Thymus (tissue), 11 donors: ENCODE results near the gene HOXA13. TPM values are rescaled to one million over a fixed set of nuclear protein-coding genes. Genes with fewer than 3 reads are reported as not detected.

Experiments used
- DNase-seq, 9 donors: peaks; one replicate each; pipeline ENCODE4 v3.0.0-alpha.2; 2013; ENCODE audit warnings: low spot score in 9 of 9, low read depth in 6 of 9, missing footprints in 1 of 9
- H3K27ac ChIP-seq, 2 donors: one replicate each; pipeline ENCODE4 v1.5.1; 2013; ENCODE audit warnings: control low read depth in 1 of 2, low read depth in 1 of 2, low read length in 1 of 2, mild to moderate bottlenecking in 1 of 2, moderate library complexity in 1 of 2
- H3K27me3 ChIP-seq, 2 donors: one replicate each; pipeline ENCODE4 v1.5.1; 2013; ENCODE audit warnings: low read length in 1 of 2; ENCODE audit not compliant: control insufficient read depth in 2 of 2, insufficient read depth in 1 of 2
- H3K36me3 ChIP-seq, 2 donors: one replicate each; pipeline ENCODE4 v1.5.1; 2013; ENCODE audit warnings: low read length in 1 of 2, mild to moderate bottlenecking in 1 of 2, moderate library complexity in 1 of 2; ENCODE audit not compliant: control insufficient read depth in 2 of 2, insufficient read depth in 2 of 2
- H3K4me1 ChIP-seq, 2 donors: one replicate each; pipeline ENCODE4 v1.5.1; 2013; ENCODE audit warnings: low read length in 2 of 2; ENCODE audit not compliant: control insufficient read depth in 2 of 2, insufficient read depth in 2 of 2
- H3K4me3 ChIP-seq, 2 donors: one replicate each; pipeline ENCODE4 v1.5.1; 2013; ENCODE audit warnings: low read length in 2 of 2, control low read depth in 1 of 2, mild to moderate bottlenecking in 1 of 2
- H3K9me3 ChIP-seq, 2 donors: one replicate each; pipeline ENCODE4 v1.5.1; 2013; ENCODE audit warnings: low read length in 1 of 2, mild to moderate bottlenecking in 1 of 2; ENCODE audit not compliant: control insufficient read depth in 2 of 2, insufficient read depth in 1 of 2
- WGBS: extraction: QIAGEN DNeasy Blood & Tissue Kit; methylation state at CpG from one replicate; pipeline ENCODE4 v1.1.7; 2013; 5-methylcytosine and 5-hydroxymethylcytosine counted together
- polyA plus RNA-seq: library from polyadenylated mRNA; stranded (reverse); fragments of 200-250 nt; gene quantifications from one replicate; pipeline ENCODE4 v1.2.3, GENCODE V29; 2013
- total RNA-seq: library from RNA; stranded (reverse); fragments of 120-200 nt; gene quantifications from one replicate; pipeline ENCODE4 v1.2.4, GENCODE V29; 2013
- donor health status: healthy.

The HOXA13 gene
- total and polyA plus RNA-seq, 2 donors, result 0.02 TPM; not detected in 1

DNA sequence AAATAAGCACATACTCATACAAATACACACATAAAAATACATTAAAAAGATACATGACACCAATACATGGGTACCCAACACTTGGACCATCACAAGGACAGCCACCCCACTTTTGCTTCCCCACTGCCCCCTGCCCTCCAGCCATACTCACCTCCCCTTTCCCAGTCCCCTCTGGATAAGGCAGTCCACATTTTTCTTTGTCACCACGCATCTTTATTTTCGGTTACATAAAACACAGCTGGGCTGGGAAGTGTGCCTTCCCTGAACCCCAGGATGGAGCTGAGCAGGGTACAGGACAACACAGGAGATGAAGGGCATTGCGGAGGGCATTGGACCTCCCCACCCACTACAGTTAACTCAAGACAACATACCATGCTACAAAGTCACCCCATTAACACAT, 46.4 kb downstream of the HOXA13 start:
- Histone ChIP-seq H3K27ac (no peak overlapping the region), H3K4me3 (no peak overlapping the region), H3K27me3 (peaks cover 94 to 100% of the 10 kb centered on the region in 2 donors), H3K36me3 (no peaks in the 10 kb centered on the region), H3K9me3 (peaks cover 3 to 48% of the 10 kb centered on the region in 2 donors), H3K4me1 (peaks cover 26 to 59% of the 10 kb centered on the region in 2 donors)
- DNase-seq, result no peak
- WGBS, result 94% methylated on average over 3 of the region's 3 CpGs

GRCh38 chr7:27152816-27153442, 47.0 kb downstream of the HOXA13 start:
- H3K9me3 ChIP-seq, result peaks cover under 1 to 51% of the 10 kb centered on the region in 2 donors
- H3K4me1 ChIP-seq, result peaks cover 29 to 65% of the 10 kb centered on the region in 2 donors
- 51% methylated on average over 22 of the region's 22 CpGs for WGBS
- H3K27ac ChIP-seq, result no peak overlapping the region
- H3K4me3 ChIP-seq, result no peak overlapping the region
- H3K27me3 ChIP-seq, result peaks cover 94 to 100% of the 10 kb centered on the region in 2 donors
- DNase-seq, result no peak
- no peaks in the 10 kb centered on the region for H3K36me3 ChIP-seq

- peaks cover 93 to 100% of the 10 kb centered on the region in 2 donors for H3K27me3 ChIP-seq
- peaks cover 27 to 63% of the 10 kb centered on the region in 2 donors for H3K4me1 ChIP-seq
- H3K36me3 ChIP-seq, result no peaks in the 10 kb centered on the region
- H3K4me3 ChIP-seq, result peak within 1 kb of the TSS in 1 of 2 donors; percentile 38
- DNase-seq, result no peak
- 2% methylated on average over 53 of the region's 53 CpGs for WGBS
- no peak within 1 kb of the TSS for H3K27ac ChIP-seq
- H3K9me3 ChIP-seq, result peaks cover 0 to 51% of the 10 kb centered on the region in 2 donors
Observed at GRCh38 chr7:27151931-27152815, 47.7 kb downstream of the HOXA13 start, which contains the start of gene HOXA3. Gene HOXA3, minus strand, starts transcription at chr7:27152583. Its CDS starts 41,943 bp downstream, at chr7:27110640.

GRCh38 chr7:27151341-27151930, 48.5 kb downstream of the HOXA13 start:
- H3K36me3 ChIP-seq, result no peaks in the 10 kb centered on the region
- DNase-seq, result no peak
- peak overlapping the region; percentile 26 to 38 for H3K4me3 ChIP-seq
- H3K27me3 ChIP-seq, result peaks cover 91 to 100% of the 10 kb centered on the region in 2 donors
- H3K27ac ChIP-seq, result no peak overlapping the region
- WGBS, result under 1% methylated on average over 27 of the region's 27 CpGs
- peaks cover 24 to 57% of the 10 kb centered on the region in 2 donors for H3K4me1 ChIP-seq
- H3K9me3 ChIP-seq, result peaks cover 0 to 53% of the 10 kb centered on the region in 2 donors

DNA sequence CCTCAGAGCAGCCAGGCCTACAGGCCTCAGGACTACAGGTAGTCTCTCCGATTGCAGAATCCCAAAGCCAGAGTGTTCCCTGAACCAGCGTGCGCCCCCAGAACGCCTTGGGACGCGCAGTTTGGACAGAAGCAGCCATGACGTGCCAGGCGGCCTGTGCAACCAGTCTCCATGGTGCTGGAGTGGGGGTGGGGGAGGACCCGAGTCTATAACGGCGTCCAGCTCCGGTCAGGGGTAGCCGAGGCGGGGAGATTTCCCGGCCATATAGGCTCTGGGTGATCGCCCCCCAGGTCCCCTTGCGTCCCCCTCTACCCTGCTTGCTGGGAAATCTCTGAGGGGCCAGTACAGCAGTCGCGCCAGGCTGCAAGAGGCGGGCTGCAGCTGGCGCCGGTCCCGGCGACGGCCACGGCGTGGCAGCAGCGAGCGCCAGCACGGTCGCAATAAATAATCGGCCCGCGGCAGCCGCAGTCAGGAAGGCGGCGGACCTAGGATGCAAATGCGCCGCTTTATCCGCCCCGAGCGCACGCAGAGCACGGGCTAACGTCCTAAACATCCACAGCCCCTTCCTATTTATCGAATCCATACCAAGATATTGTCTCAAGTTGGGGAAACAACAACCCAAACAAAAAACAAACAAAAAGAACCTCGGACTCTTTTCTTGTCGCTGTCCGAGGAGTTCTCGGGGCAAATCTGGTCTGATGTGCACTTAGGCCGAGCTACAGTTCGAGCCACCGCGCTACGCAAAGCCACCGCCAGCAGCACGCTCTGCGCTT, 49.1 kb downstream of the HOXA13 start:
- H3K4me1 ChIP-seq, result peaks cover 24 to 51% of the 10 kb centered on the region in 2 donors
- H3K27me3 ChIP-seq, result peaks cover 86 to 100% of the 10 kb centered on the region in 2 donors

GRCh38 chr7:27149842-27150567, 49.9 kb downstream of the HOXA13 start:
- DNase-seq, result no peak
- Histone ChIP-seq H3K4me3 (peak overlapping the region; percentile 22 to 38), H3K27me3 (peaks cover 81 to 100% of the 10 kb centered on the region in 2 donors), H3K9me3 (peaks cover 0 to 50% of the 10 kb centered on the region in 2 donors), H3K4me1 (peaks cover 18 to 43% of the 10 kb centered on the region in 2 donors), H3K27ac (no peak overlapping the region), H3K36me3 (no peaks in the 10 kb centered on the region)
- 16% methylated on average over 13 of the region's 13 CpGs for WGBS

More for the DNA sequence above, 49.1 kb downstream of the HOXA13 start:
- peak in 3 of 9 donors; percentile 56 to 78 (median 70) for DNase-seq
- Histone ChIP-seq H3K9me3 (peaks cover 0 to 51% of the 10 kb centered on the region in 2 donors), H3K4me3 (peak overlapping the region; percentile 26 to 38), H3K27ac (no peak overlapping the region), H3K36me3 (no peaks in the 10 kb centered on the region)
- WGBS, result under 1% methylated on average over 58 of the region's 58 CpGs

- H3K27me3 ChIP-seq, result peaks cover 74 to 100% of the 10 kb centered on the region in 2 donors
- peaks cover 16 to 39% of the 10 kb centered on the region in 2 donors for H3K4me1 ChIP-seq
- no peaks in the 10 kb centered on the region for H3K36me3 ChIP-seq
- H3K4me3 ChIP-seq, result no peak overlapping the region
- WGBS, result 25% methylated on average over 30 of the region's 30 CpGs
- H3K9me3 ChIP-seq, result peaks cover 0 to 54% of the 10 kb centered on the region in 2 donors
- no peak overlapping the region for H3K27ac ChIP-seq
- DNase-seq, result no peak
Observed at GRCh38 chr7:27148756-27149641, 50.9 kb downstream of the HOXA13 start.
